Testis (tissue), 2 donors: ENCODE data around the gene RCOR1.

ENCODE experiments used
- CTCF ChIP-seq, 3 experiments: fragments of 450-650 bp in 2 of 3; fragments of 200-600 bp in 1 of 3; sonication (generic) in 1 of 3; IDR thresholded peaks; one replicate each; pipeline ENCODE4 v1.5.1; 2016 to 2019; ENCODE audit warnings: antibody characterized with exemption in 3 of 3, mild to moderate bottlenecking in 2 of 3, moderate library complexity in 1 of 3
- POLR2A ChIP-seq: fragments of 450-650 bp; IDR thresholded peaks from one replicate; pipeline ENCODE4 v1.6.1; 2017; ENCODE audit warnings: antibody characterized with exemption, mild to moderate bottlenecking, moderate library complexity

GRCh38 chr14:102662636-102663430 lies 70.4 kb downstream of the RCOR1 start:
- TF ChIP-seq CTCF (IDR thresholded peaks at IDR 0.05), result no peak
- TF ChIP-seq POLR2A, result no peak
